IMR-90 (cell line): ENCODE results near the gene UTF1. TPM values are rescaled to one million over a fixed set of nuclear protein-coding genes. Genes with fewer than 3 reads are reported as not detected.

ENCODE experiments used
- ATAC-seq: fragments of 200-7000 bp; cut with Tn5 transposase; 2 replicates; pipeline ENCODE4 v1.9.1; 2020; ENCODE audit warnings: low read depth, mild to moderate bottlenecking, moderate library complexity
- BruUV-seq: library from RNA; stranded (reverse); fragments of 400-500 nt; replicated peaks from 2 replicates; lab custom pipeline; 2021; lab: Mats Ljungman, UMichigan
- CTCF ChIA-PET: fragments of 300-600 bp; formaldehyde crosslinking; extraction: SDS; loops from one replicate; lab custom pipeline; 2021; ENCODE audit warnings: antibody characterized with exemption; lab: Yijun Ruan, JAX
- POLR2A ChIA-PET: fragments of 300-600 bp; sonication (Branson Sonifier 250); formaldehyde crosslinking; loops from one replicate; lab custom pipeline; 2022; ENCODE audit warnings: antibody characterized with exemption; ENCODE audit not compliant: unreplicated experiment; lab: Charles Lee
- DNase-seq: peaks from one replicate; pipeline ENCODE4 v3.0.0; 2013
- H2AFZ ChIP-seq: replicated peaks from 2 replicates; pipeline ENCODE3; 2013; ENCODE audit warnings: low read length, mild to moderate bottlenecking; ENCODE audit not compliant: poor library complexity
- H2AK5ac ChIP-seq: 2 replicates; pipeline ENCODE4 v1.6.1; 2013; ENCODE audit warnings: low read depth, low read length, inconsistent platforms
- H2AK9ac ChIP-seq: replicated peaks from 2 replicates; pipeline ENCODE3; 2013; ENCODE audit warnings: mild to moderate bottlenecking, low read depth, low read length, moderate library complexity; ENCODE audit not compliant: poor library complexity
- H2BK120ac ChIP-seq: 2 replicates; pipeline ENCODE4 v1.6.1; 2013; ENCODE audit warnings: low read depth, low read length, inconsistent platforms
- H2BK15ac ChIP-seq: 3 replicates; pipeline ENCODE4 v1.6.1; 2013; ENCODE audit warnings: low read depth, low read length, inconsistent platforms
- H2BK20ac ChIP-seq: 2 replicates; pipeline ENCODE4 v1.6.1; 2013; ENCODE audit warnings: low read depth, mild to moderate bottlenecking, inconsistent platforms, low read length, moderate library complexity
- H2BK5ac ChIP-seq: 2 replicates; pipeline ENCODE4 v1.6.1; 2013; ENCODE audit warnings: mild to moderate bottlenecking, low read depth, low read length, inconsistent platforms; ENCODE audit not compliant: poor library complexity, severe bottlenecking
- H3K14ac ChIP-seq: replicated peaks from 2 replicates; pipeline ENCODE4 v1.6.1; 2013; ENCODE audit warnings: low read depth, low read length, inconsistent platforms
- H3K18ac ChIP-seq: 2 replicates; pipeline ENCODE4 v1.6.1; 2013; ENCODE audit warnings: low read depth, low read length, control low read depth
- H3K23ac ChIP-seq: 2 replicates; pipeline ENCODE4 v1.6.1; 2013; ENCODE audit warnings: low read depth, low read length, inconsistent platforms
- H3K27ac ChIP-seq: 2 replicates; pipeline ENCODE4 v1.5.1; 2013; ENCODE audit warnings: mild to moderate bottlenecking, control low read depth, low read length; ENCODE audit not compliant: insufficient read depth
- H3K27me3 ChIP-seq: 2 replicates; pipeline ENCODE4 v1.6.1; 2013; ENCODE audit warnings: low read length; ENCODE audit not compliant: control insufficient read depth, insufficient read depth
- H3K36me3 ChIP-seq: 2 replicates; pipeline ENCODE4 v1.6.1; 2013; ENCODE audit warnings: low read length, mixed read lengths; ENCODE audit not compliant: control insufficient read depth, insufficient read depth
- H3K4ac ChIP-seq: 2 replicates; pipeline ENCODE4 v1.6.1; 2013; ENCODE audit warnings: low read depth, low read length, inconsistent platforms
- H3K4me1 ChIP-seq: 2 replicates; pipeline ENCODE4 v1.6.1; 2013; ENCODE audit warnings: low read length, mixed read lengths; ENCODE audit not compliant: control insufficient read depth, insufficient read depth
- H3K4me2 ChIP-seq: 2 replicates; pipeline ENCODE4 v1.6.1; 2013; ENCODE audit warnings: low read depth, mild to moderate bottlenecking, control low read depth, low read length, moderate library complexity
- H3K4me3 ChIP-seq: 2 replicates; pipeline ENCODE4 v1.5.1; 2013; ENCODE audit warnings: low read depth, mild to moderate bottlenecking, control low read depth, low read length, moderate library complexity; ENCODE audit not compliant: insufficient read depth
- H3K56ac ChIP-seq: 2 replicates; pipeline ENCODE4 v1.6.1; 2013; ENCODE audit warnings: low read length, inconsistent platforms; ENCODE audit not compliant: insufficient read depth; ENCODE audit errors: extremely low read depth
- H3K79me1 ChIP-seq, 2 experiments: 2 replicates each; pipeline ENCODE4 v1.6.1; 2013; ENCODE audit warnings: low read length in 2 of 2, inconsistent platforms in 1 of 2, low read depth in 1 of 2
- H3K9ac ChIP-seq: 2 replicates; pipeline ENCODE4 v1.6.1; 2013; ENCODE audit warnings: low read depth, low read length, control low read depth
- H3K9me1 ChIP-seq: 2 replicates; pipeline ENCODE4 v1.6.1; 2013; ENCODE audit warnings: low read length, inconsistent platforms; ENCODE audit not compliant: insufficient read depth
- H3K9me3 ChIP-seq: 2 replicates; pipeline ENCODE4 v1.6.1; 2013; ENCODE audit warnings: low read length; ENCODE audit not compliant: control insufficient read depth, insufficient read depth
- H4K20me1 ChIP-seq: 2 replicates; pipeline ENCODE4 v1.6.1; 2013; ENCODE audit warnings: low read length, inconsistent platforms; ENCODE audit not compliant: insufficient read depth
- H4K5ac ChIP-seq: 2 replicates; pipeline ENCODE4 v1.6.1; 2013; ENCODE audit warnings: mild to moderate bottlenecking, low read depth, low read length, control low read depth
- H4K8ac ChIP-seq, 2 experiments: 2 replicates each; pipeline ENCODE4 v1.6.1; 2013; ENCODE audit warnings: low read depth in 2 of 2, low read length in 2 of 2, control low read depth in 1 of 2, inconsistent platforms in 1 of 2
- H4K91ac ChIP-seq: 2 replicates; pipeline ENCODE4 v1.6.1; 2013; ENCODE audit warnings: low read depth, low read length, inconsistent platforms; ENCODE audit not compliant: insufficient read depth
- BHLHE40 ChIP-seq: fragments of 150-350 bp; IDR thresholded peaks from 2 replicates; pipeline ENCODE4 v1.6.1; 2016; ENCODE audit warnings: mild to moderate bottlenecking, low read depth, low read length
- CEBPB ChIP-seq: IDR thresholded peaks from 2 replicates; pipeline ENCODE4 v1.6.1; 2012; ENCODE audit warnings: low read depth, low read length, improper control_type of control experiment
- CHD1 ChIP-seq: IDR thresholded peaks from 2 replicates; pipeline ENCODE4 v1.6.1; 2012; ENCODE audit warnings: low read depth, low read length, improper control_type of control experiment
- FOS ChIP-seq: fragments of 150-350 bp; IDR thresholded peaks from 2 replicates; pipeline ENCODE4 v1.6.1; 2016; ENCODE audit warnings: low read depth, low read length
- MAZ ChIP-seq: IDR thresholded peaks from 2 replicates; pipeline ENCODE4 v1.6.1; 2012; ENCODE audit warnings: low read depth, mild to moderate bottlenecking, low read length, improper control_type of control experiment, moderate library complexity, borderline replicate concordance
- MXI1 ChIP-seq: IDR thresholded peaks from 2 replicates; pipeline ENCODE4 v1.6.1; 2012; ENCODE audit warnings: low read depth, mild to moderate bottlenecking, low read length, moderate library complexity, borderline replicate concordance
- NFE2L2 ChIP-seq: fragments of 150-350 bp; IDR thresholded peaks from 2 replicates; pipeline ENCODE4 v1.6.1; 2016; ENCODE audit warnings: low read depth, mild to moderate bottlenecking, low read length
- RFX5 ChIP-seq: IDR thresholded peaks from 2 replicates; pipeline ENCODE4 v1.8.0; 2012; ENCODE audit warnings: low read depth, mild to moderate bottlenecking, low read length, moderate library complexity
- SMC3 ChIP-seq: fragments of 150-350 bp; IDR thresholded peaks from 2 replicates; pipeline ENCODE4 v1.6.1; 2016; ENCODE audit warnings: low read depth, mild to moderate bottlenecking, antibody characterized with exemption, low read length, moderate library complexity
- USF2 ChIP-seq: fragments of 150-350 bp; IDR thresholded peaks from 2 replicates; pipeline ENCODE4 v1.6.1; 2017; ENCODE audit warnings: mild to moderate bottlenecking, antibody characterized with exemption, low read length, low read depth
- WGBS, 2 experiments: methylation state at CpG; one replicate each; pipeline versions ENCODE4 v1.1.5 to v1.1.7; 2013; ENCODE audit warnings: missing lambda C conversion rate in 2 of 2; ENCODE audit not compliant: insufficient read length in 1 of 2; ENCODE audit errors: extremely low coverage in 2 of 2; 5-methylcytosine and 5-hydroxymethylcytosine counted together
- dilution Hi-C: fragments of 300-500 bp; cut with HindIII; formaldehyde crosslinking; loops from one replicate; pipeline ENCODE4 v1.14.3; 2018; ENCODE audit warnings: low sequenced_read_pairs; ENCODE audit not compliant: unreplicated experiment
- in situ Hi-C: fragments of 300-500 bp; cut with MboI; formaldehyde crosslinking; loops from 3 replicates; pipeline ENCODE4 v1.14.3; 2019; ENCODE audit warnings: low sequenced_read_pairs, inconsistent platforms, mixed read lengths
- intact Hi-C: fragments of 100-400 bp; cut with micrococcal nuclease; formaldehyde crosslinking; loops from 2 replicates; pipeline ENCODE4 v1.10.0; 2022
- polyA plus RNA-seq, 3 experiments: library from polyadenylated mRNA; depleted of rRNA; stranded (reverse); fragments of >200 nt; gene quantifications; 2 replicates each; pipeline ENCODE4 v1.2.3, GENCODE V29; 2012; ENCODE audit warnings: low replicate concordance in 1 of 3
- total RNA-seq: library from RNA; depleted of rRNA; stranded (reverse); fragments of >200 nt; gene quantifications from 2 replicates; pipeline ENCODE4 v1.2.3, GENCODE V29; 2012
- TF ChIP-seq, protein P1 (sequence below): conservative IDR thresholded peaks from 2 replicates; pipeline ENCODE4 v1.5.1; 2012; ENCODE audit warnings: mild to moderate bottlenecking, low read depth, low read length, improper control_type of control experiment

Gene UTF1
- total and polyA plus RNA-seq, 2 of the 4 experiments (the other 2 are of a cell fraction), result not detected

DNA sequence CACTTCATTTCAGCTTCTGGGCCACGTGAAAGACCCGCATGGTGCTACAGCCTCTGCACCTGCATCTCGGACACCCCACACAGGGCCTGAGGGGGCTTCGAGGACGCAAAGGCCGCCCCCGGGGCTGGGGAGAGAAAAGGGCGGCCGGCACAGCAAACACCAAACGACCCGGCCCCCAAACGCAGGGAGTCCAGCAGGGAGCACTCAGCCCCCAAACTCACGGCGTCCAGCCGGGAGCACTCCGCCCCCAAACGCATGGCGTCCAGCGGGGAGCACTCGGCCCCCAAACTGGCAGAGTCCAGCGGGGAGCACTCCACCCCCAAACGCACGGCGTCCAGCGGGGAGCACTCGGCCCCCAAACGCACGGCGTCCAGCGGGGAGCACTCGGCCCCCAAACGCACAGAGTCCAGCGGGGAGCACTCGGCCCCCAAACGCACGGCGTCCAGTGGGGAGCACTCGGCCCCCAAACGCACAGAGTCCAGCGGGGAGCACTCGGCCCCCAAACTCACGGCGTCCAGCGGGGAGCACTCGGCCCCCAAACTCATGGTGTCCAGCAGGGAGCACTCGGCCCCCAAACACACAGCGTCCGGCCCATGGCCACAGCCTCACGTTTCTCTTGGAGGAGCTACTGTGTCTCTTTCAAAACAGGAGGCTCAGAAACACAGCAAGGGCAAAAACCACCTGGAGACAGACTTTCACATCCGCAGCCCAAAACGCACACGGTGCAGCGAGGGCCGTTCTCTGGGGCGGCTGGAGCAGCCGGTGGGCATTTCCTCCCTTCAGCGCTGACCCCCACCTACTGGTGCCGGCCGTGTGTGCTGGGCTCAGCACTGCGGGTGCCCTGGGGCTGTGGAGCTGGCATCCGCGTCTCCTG, 27.0 kb upstream of the UTF1 start (continued):
- TF ChIP-seq MAZ, result no peak

- Histone ChIP-seq H3K4me2 (no peak overlapping the region), H3K36me3 (no peaks in the 10 kb centered on the region), H2AK5ac (no peak overlapping the region), H3K23ac (no peak overlapping the region), H2BK15ac (no peak overlapping the region), H3K9ac (no peak overlapping the region), H3K14ac (no peak overlapping the region), H3K4me1 (no peaks in the 10 kb centered on the region), H2AFZ (no peak overlapping the region), H2BK20ac (no peak overlapping the region), H3K4ac (no peak overlapping the region), H3K4me3 (no peak overlapping the region), H3K56ac (no peak overlapping the region), H3K27me3 (no peaks in the 10 kb centered on the region), H3K27ac (no peak overlapping the region), H3K18ac (no peak overlapping the region), H2BK120ac (no peak overlapping the region), H4K91ac (no peak overlapping the region), H4K20me1 (no peaks in the 10 kb centered on the region), H2AK9ac (no peak overlapping the region), H3K9me1 (no peaks in the 10 kb centered on the region), H3K79me1 (no peaks in the 10 kb centered on the region), H2BK5ac (no peak overlapping the region), H4K5ac (no peak overlapping the region), H4K8ac (no peak overlapping the region), H3K9me3 (no peaks in the 10 kb centered on the region)
- DNase-seq, result no peak
- dilution Hi-C loops, result no loop called here
- 92% methylated on average over 21 of the region's 31 CpGs; no CpG with 5 or more reads in 1 of the 2 experiments for WGBS, 2 experiments
- intact Hi-C loops, result no loop called here
- BruUV-seq, result no TSS peak
- POLR2A ChIA-PET, result no interaction called here
- no peak for TF ChIP-seq SMC3
- no peak for TF ChIP-seq MXI1
- no peak for TF ChIP-seq USF2
- TF ChIP-seq, protein P1, sequence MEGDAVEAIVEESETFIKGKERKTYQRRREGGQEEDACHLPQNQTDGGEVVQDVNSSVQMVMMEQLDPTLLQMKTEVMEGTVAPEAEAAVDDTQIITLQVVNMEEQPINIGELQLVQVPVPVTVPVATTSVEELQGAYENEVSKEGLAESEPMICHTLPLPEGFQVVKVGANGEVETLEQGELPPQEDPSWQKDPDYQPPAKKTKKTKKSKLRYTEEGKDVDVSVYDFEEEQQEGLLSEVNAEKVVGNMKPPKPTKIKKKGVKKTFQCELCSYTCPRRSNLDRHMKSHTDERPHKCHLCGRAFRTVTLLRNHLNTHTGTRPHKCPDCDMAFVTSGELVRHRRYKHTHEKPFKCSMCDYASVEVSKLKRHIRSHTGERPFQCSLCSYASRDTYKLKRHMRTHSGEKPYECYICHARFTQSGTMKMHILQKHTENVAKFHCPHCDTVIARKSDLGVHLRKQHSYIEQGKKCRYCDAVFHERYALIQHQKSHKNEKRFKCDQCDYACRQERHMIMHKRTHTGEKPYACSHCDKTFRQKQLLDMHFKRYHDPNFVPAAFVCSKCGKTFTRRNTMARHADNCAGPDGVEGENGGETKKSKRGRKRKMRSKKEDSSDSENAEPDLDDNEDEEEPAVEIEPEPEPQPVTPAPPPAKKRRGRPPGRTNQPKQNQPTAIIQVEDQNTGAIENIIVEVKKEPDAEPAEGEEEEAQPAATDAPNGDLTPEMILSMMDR, result no peak
- TF ChIP-seq CEBPB, result no peak
- TF ChIP-seq BHLHE40, result no peak
- no peak for TF ChIP-seq CHD1
- TF ChIP-seq RFX5, result no peak
- no peak for TF ChIP-seq FOS
- TF ChIP-seq NFE2L2, result no peak
- ATAC-seq, result no peak
- CTCF ChIA-PET, result no interaction called here
- in situ Hi-C loops, result no loop called here
Observed at GRCh38 chr10:133203652-133204195, 26.3 kb upstream of the UTF1 start.
